HEK293T (cell line): Measurements from ENCODE around the gene COP1.

Experiments
- CTCF ChIA-PET: fragments of 350-600 bp; formaldehyde crosslinking; extraction: SDS; loops from one replicate; lab custom pipeline; 2021; ENCODE audit warnings: antibody characterized with exemption, inconsistent platforms; lab: Yijun Ruan, JAX
- POLR2A ChIA-PET: fragments of 350-600 bp; formaldehyde crosslinking; extraction: SDS; loops from one replicate; lab custom pipeline; 2020; ENCODE audit warnings: antibody characterized with exemption, inconsistent platforms; lab: Yijun Ruan, JAX
- DNase-seq: peaks from one replicate; pipeline ENCODE4 v3.0.0; 2012; ENCODE audit warnings: mixed read lengths; ENCODE audit errors: extremely low spot score
- ARNT ChIP-seq: fragments of 450-650 bp; IDR thresholded peaks from 2 replicates; pipeline ENCODE4 v1.6.1; 2017; ENCODE audit warnings: mild to moderate bottlenecking
- BHLHE40 ChIP-seq: fragments of 450-650 bp; IDR thresholded peaks from 2 replicates; pipeline ENCODE4 v1.6.1; 2016; ENCODE audit warnings: mild to moderate bottlenecking, moderate library complexity, borderline replicate concordance
- CTBP1 ChIP-seq: fragments of 450-650 bp; IDR thresholded peaks from 2 replicates; pipeline ENCODE4 v1.6.1; 2016; ENCODE audit warnings: borderline replicate concordance
- ELF4 ChIP-seq: fragments of 450-650 bp; IDR thresholded peaks from 2 replicates; pipeline ENCODE4 v1.6.1; 2017; ENCODE audit warnings: antibody characterized with exemption
- FOXA1 ChIP-seq: fragments of 450-650 bp; IDR thresholded peaks from 2 replicates; pipeline ENCODE4 v1.6.1; 2016; ENCODE audit warnings: mild to moderate bottlenecking
- FOXK2 ChIP-seq: fragments of 450-650 bp; IDR thresholded peaks from 2 replicates; pipeline ENCODE4 v1.6.1; 2016; ENCODE audit warnings: mild to moderate bottlenecking
- FOXM1 ChIP-seq: fragments of 450-650 bp; IDR thresholded peaks from 2 replicates; pipeline ENCODE4 v1.6.1; 2017; ENCODE audit warnings: mild to moderate bottlenecking, borderline replicate concordance
- HDGF ChIP-seq: fragments of 450-650 bp; IDR thresholded peaks from 2 replicates; pipeline ENCODE4 v1.6.1; 2017; ENCODE audit warnings: antibody characterized with exemption, borderline replicate concordance
- L3MBTL2 ChIP-seq: fragments of 450-650 bp; conservative IDR thresholded peaks from 2 replicates; pipeline ENCODE4 v1.6.1; 2016; ENCODE audit warnings: mild to moderate bottlenecking
- LEF1 ChIP-seq: fragments of 450-650 bp; IDR thresholded peaks from 2 replicates; pipeline ENCODE4 v1.6.1; 2017; ENCODE audit warnings: mild to moderate bottlenecking, borderline replicate concordance
- NFRKB ChIP-seq: fragments of 450-650 bp; IDR thresholded peaks from 2 replicates; pipeline ENCODE4 v1.6.1; 2016; ENCODE audit warnings: mild to moderate bottlenecking, moderate library complexity
- SP1 ChIP-seq: fragments of 450-650 bp; IDR thresholded peaks from 2 replicates; pipeline ENCODE4 v1.6.1; 2017
- SUZ12 ChIP-seq: fragments of 450-650 bp; IDR thresholded peaks from 2 replicates; pipeline ENCODE4 v1.6.1; 2016; ENCODE audit warnings: mild to moderate bottlenecking
- TARDBP ChIP-seq: fragments of 450-650 bp; IDR thresholded peaks from 2 replicates; pipeline ENCODE4 v1.6.1; 2016
- ZNF384 ChIP-seq: fragments of 450-650 bp; IDR thresholded peaks from 2 replicates; pipeline ENCODE4 v1.6.1; 2016
- TF ChIP-seq, protein P1 (sequence below): fragments of 450-650 bp; IDR thresholded peaks from 2 replicates; pipeline ENCODE4 v1.6.1; 2016

COP1 gene

DNA sequence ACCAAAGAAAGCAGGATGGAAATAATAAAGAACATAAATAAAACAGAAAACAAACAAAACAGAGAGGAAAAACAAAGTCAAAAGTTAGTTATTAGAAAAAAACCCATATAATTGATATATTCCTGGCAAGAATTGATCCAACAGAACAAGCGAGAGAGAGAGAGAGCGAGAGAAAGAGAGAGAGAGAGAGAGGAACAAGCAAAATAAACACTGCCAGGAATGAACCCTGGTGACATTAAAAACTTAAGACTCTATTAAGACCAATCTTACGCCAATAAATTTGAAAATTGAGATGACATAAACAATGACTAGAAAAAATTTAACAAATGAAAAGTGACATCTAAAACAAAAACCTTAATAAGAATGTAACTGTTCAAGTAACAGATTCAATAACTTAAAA lies 64.1 kb downstream of the COP1 start:
- TF ChIP-seq TARDBP (no peak), BHLHE40 (no peak), ARNT (no peak), LEF1 (no peak), SP1 (no peak), FOXA1 (no peak), FOXM1 (no peak), L3MBTL2 (no peak), SUZ12 (no peak), NFRKB (no peak), CTBP1 (no peak), ZNF384 (no peak), FOXK2 (no peak)
- TF ChIP-seq, protein P1, sequence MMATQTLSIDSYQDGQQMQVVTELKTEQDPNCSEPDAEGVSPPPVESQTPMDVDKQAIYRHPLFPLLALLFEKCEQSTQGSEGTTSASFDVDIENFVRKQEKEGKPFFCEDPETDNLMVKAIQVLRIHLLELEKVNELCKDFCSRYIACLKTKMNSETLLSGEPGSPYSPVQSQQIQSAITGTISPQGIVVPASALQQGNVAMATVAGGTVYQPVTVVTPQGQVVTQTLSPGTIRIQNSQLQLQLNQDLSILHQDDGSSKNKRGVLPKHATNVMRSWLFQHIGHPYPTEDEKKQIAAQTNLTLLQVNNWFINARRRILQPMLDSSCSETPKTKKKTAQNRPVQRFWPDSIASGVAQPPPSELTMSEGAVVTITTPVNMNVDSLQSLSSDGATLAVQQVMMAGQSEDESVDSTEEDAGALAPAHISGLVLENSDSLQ = no peak
- POLR2A ChIA-PET = no interaction called here
- no peak for DNase-seq
- CTCF ChIA-PET = no interaction called here

DNA sequence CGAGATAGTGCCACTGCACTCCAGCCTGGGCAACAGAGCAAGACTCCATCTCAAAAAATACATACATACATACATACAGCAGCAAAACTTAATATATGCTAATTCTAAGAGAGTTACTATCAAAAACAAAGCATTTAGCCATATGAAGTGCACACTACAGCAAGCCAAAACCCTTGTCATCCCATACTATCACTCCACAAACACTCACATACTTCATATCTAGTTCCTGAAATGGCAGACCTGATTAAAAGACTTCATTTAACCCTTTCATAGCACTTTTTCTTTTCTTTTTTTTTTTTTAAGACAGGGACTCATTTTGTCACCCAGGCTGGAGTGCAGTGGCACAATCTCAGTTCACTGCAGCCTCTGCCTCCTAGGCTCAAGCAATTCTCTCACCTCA lies 65.6 kb downstream of the COP1 start:
- no peak for DNase-seq
- POLR2A ChIA-PET = no interaction called here
- CTCF ChIA-PET = no interaction called here
- no peak for TF ChIP-seq CTBP1
- no peak for TF ChIP-seq NFRKB
- TF ChIP-seq, protein P1 = no peak
- no peak for TF ChIP-seq L3MBTL2
- TF ChIP-seq ELF4 = no peak
- no peak for TF ChIP-seq ZNF384
- no peak for TF ChIP-seq FOXA1
- no peak for TF ChIP-seq FOXK2
- TF ChIP-seq FOXM1 = no peak
- TF ChIP-seq BHLHE40 = no peak
- TF ChIP-seq HDGF = no peak
- TF ChIP-seq TARDBP = no peak
- no peak for TF ChIP-seq SP1
- no peak for TF ChIP-seq ARNT
- no peak for TF ChIP-seq SUZ12

DNA sequence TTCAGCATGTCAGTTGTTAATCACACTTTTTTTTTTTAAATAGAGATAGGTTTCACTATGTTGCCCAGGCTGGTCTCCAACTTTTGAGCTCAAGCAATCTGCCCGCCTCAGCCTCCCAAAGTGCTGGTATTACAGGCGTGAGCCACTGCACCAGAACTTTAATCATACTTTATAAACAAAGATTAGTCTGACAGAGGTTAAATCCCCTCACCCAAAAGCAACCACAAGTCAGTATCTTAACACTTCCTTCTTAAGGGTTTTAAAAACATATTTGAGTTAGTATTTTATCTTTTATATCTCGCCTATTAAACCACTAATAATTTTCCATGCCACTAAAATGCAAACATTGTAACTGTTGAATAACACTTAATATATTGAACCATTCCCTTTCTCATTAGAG lies 70.2 kb downstream of the COP1 start:
- DNase-seq = no peak
- POLR2A ChIA-PET = no interaction called here
- CTCF ChIA-PET = no interaction called here
- TF ChIP-seq ARNT (no peak), BHLHE40 (no peak), L3MBTL2 (no peak), ZNF384 (no peak), TARDBP (no peak), NFRKB (no peak), FOXA1 (no peak)
- TF ChIP-seq, protein P1 = no peak

DNA sequence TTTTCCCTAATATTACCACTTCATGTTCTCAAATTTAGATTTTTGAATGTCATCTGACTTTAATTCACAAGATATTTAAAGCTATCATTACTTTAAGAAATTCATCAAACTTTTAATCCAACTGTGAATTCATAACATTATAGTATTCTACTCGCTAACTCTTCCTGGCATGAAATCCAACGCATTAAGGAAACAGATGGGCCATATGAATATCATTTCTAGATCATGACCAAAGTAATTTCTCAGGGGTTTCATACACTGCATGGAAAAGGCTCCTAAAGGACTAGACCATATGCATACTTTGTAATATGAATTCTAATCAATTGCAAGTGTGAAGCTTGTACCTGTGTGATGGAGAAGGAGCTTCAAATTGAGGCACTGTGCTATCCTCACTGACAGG lies 72.4 kb downstream of the COP1 start:
- DNase-seq = no peak
- TF ChIP-seq FOXM1 = no peak
- TF ChIP-seq FOXA1 = no peak
- TF ChIP-seq FOXK2 = no peak
- no peak for TF ChIP-seq L3MBTL2
- no peak for TF ChIP-seq LEF1
- no peak for TF ChIP-seq ZNF384
- no peak for TF ChIP-seq HDGF
- no peak for TF ChIP-seq ARNT
- no peak for TF ChIP-seq SP1
- TF ChIP-seq CTBP1 = no peak
- TF ChIP-seq, protein P1 = no peak
- no peak for TF ChIP-seq BHLHE40
- TF ChIP-seq TARDBP = no peak
- no peak for TF ChIP-seq NFRKB
- no peak for TF ChIP-seq ELF4
- CTCF ChIA-PET = no interaction called here

DNA sequence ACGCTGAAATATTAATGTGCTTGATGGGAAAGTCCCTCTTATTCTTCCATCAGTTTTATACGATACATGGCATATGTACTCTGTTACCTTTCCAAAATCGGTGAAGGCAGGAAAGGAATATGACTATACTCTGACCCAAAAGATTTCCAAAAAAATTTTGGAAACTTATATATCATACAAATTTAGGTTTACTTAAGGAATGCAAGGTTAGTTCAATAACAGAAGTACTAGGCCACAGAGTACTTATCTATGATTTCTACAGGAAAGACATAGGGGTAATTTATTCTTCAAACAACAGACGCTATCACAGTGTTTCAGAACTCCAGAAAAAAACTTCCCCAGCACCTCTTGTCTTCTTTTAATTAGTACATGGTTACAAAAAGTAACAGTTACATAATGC lies 84.8 kb downstream of the COP1 start:
- POLR2A ChIA-PET = no interaction called here
- DNase-seq = no peak
- CTCF ChIA-PET = no interaction called here
- TF ChIP-seq FOXA1 (no peak), L3MBTL2 (no peak), SP1 (no peak), ZNF384 (no peak), BHLHE40 (no peak), NFRKB (no peak), SUZ12 (no peak), ARNT (no peak), LEF1 (no peak), FOXM1 (no peak), TARDBP (no peak), FOXK2 (no peak), CTBP1 (no peak), ELF4 (no peak), HDGF (no peak)
- TF ChIP-seq, protein P1 = no peak

More for the DNA sequence above, 72.4 kb downstream of the COP1 start:
- POLR2A ChIA-PET = no interaction called here
